SK-N-MC (cell line): ENCODE measurements around the gene EGFR.

ENCODE experiments used
- DNase-seq: peaks from one replicate; pipeline ENCODE4 v3.0.0-alpha.2; 2011; ENCODE audit warnings: low read depth, low spot score
- H3K27ac ChIP-seq: fragments of 200-600 bp; sonication (generic); 2 replicates; pipeline ENCODE4 v1.5.1; 2016; ENCODE audit warnings: mixed run types
- H3K36me3 ChIP-seq: fragments of 200-600 bp; sonication (generic); 2 replicates; pipeline ENCODE4 v1.6.1; 2017; ENCODE audit warnings: antibody characterized with exemption, low read length, mixed read lengths; ENCODE audit not compliant: insufficient read depth
- H3K4me3 ChIP-seq: fragments of 200-600 bp; sonication (generic); 2 replicates; pipeline ENCODE4 v1.5.1; 2016
- H3K9ac ChIP-seq: fragments of 200-600 bp; sonication (generic); 2 replicates; pipeline ENCODE4 v1.8.0; 2017; ENCODE audit warnings: mixed run types, mixed read lengths; ENCODE audit not compliant: insufficient read length
- H3K9me3 ChIP-seq: fragments of 200-600 bp; sonication (generic); 2 replicates; pipeline ENCODE4 v1.6.1; 2017; ENCODE audit warnings: low read depth, mild to moderate bottlenecking, antibody characterized with exemption, low read length, moderate library complexity, mixed read lengths
- EZH2 ChIP-seq: fragments of 200-600 bp; sonication (generic); IDR thresholded peaks from one replicate; pipeline ENCODE4 v1.6.1; 2017; ENCODE audit warnings: antibody characterized with exemption
- FOXP2 ChIP-seq: optimal IDR thresholded peaks from 2 replicates; pipeline ENCODE3; 2011; ENCODE audit warnings: mild to moderate bottlenecking, moderate library complexity; ENCODE audit not compliant: insufficient read depth; ENCODE audit errors: extremely low read length, control extremely low read depth
- POLR2AphosphoS5 ChIP-seq: IDR thresholded peaks from 2 replicates; pipeline ENCODE4 v1.6.1; 2012; ENCODE audit warnings: mild to moderate bottlenecking, low read depth, low read length, borderline replicate concordance

Gene EGFR

DNA sequence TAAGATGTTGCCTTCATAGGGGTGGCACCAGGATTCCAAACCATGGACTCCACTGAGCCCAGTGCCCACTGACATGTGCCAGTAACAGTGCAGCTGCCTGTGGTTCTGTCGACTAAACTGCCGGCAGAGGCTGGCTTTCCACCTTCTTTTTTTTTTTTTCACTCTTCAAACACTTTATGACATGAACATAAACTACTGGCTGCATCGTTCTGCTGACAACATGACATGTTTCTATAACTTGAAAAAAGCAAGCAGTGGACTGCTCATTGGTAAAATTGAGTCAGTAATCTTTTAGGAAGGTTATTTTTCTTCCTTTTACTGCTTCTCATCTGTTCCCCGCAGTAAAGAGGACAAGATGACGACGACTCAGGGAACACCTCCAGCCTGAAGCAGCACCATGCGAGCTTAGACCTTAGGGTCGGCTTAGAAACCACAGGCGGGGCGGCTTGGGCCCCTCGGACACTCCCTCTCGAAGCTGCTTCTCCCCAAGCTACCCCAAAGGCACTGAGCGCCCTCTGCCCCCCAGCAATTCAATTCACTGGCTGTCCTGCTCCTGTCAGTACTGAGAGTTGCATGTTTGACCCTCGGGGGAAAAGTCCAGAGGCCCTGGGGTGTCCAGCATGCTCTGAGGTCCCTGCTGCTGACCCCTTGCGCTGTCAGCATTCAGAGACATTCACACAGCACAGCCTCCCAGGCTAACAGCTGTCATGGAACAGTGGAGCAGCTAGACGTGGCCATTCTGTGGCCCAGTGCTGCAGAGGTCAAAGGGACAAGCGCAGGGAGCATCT lies 112.5 kb downstream of the EGFR start:
- Histone ChIP-seq H3K36me3 (no peaks in the 10 kb centered on the region), H3K4me3 (no peak overlapping the region), H3K9ac (no peak overlapping the region), H3K27ac (no peak overlapping the region), H3K9me3 (no peaks in the 10 kb centered on the region)
- TF ChIP-seq EZH2 (no peak), FOXP2 (no peak), POLR2AphosphoS5 (no peak)
- no peak for DNase-seq

DNA sequence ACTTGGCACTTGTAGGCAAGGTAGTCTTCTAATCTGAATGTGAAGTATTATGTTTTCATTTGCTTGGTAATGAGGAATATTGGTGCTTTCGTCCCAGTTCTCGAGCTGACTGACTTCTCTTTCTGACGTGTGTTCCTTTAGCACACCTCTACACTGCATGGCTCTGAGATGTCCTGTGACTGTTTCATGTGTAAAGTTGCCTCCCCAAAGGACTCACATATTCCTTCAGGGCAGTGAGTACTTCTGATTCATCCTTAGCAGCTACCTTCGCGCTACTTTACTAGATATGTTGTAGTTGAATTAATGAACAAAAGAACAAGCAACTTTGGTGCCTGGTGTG lies 113.7 kb downstream of the EGFR start:
- TF ChIP-seq EZH2 (no peak), FOXP2 (no peak)
- Histone ChIP-seq H3K4me3 (no peak overlapping the region), H3K27ac (no peak overlapping the region), H3K9ac (no peak overlapping the region), H3K36me3 (no peaks in the 10 kb centered on the region), H3K9me3 (no peaks in the 10 kb centered on the region)
- no peak for DNase-seq

DNA sequence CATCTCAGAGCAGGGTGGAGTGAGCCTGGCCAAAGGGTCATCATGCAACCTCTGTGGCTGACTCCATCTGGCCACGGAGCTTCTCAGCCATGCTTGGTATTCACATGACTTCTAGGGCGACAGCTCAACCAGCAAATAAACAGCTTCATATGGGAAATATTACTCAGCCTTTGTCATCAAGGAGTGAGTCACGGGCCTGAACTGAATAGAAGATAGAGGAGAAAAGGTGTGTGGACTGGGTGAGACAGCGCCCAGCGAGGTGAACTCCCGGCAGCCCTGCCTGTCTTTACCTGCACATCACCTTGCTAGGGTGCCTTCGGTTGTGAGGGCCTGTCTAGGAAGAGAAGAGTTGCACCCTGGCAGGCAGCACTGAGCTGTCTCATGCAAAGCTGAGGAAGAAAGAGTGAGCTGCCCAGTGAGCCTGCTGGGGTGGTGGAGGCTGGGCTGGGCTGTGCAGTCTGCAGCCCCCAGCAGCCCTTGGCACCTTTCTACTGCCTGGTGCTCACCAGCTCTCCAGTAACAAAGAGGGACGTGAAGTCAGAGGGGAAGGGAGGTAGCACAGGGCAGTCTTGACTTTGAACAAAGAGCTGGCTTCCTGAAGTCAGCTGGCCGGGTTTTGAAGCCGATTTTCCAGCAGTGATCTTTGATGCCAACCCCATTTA lies 114.2 kb downstream of the EGFR start:
- no peak overlapping the region for H3K4me3 ChIP-seq
- no peak overlapping the region for H3K9ac ChIP-seq
- DNase-seq = no peak
- TF ChIP-seq POLR2AphosphoS5 (no peak), EZH2 (no peak), FOXP2 (no peak)
- H3K36me3 ChIP-seq = no peaks in the 10 kb centered on the region
- H3K9me3 ChIP-seq = no peaks in the 10 kb centered on the region
- no peak overlapping the region for H3K27ac ChIP-seq

DNA sequence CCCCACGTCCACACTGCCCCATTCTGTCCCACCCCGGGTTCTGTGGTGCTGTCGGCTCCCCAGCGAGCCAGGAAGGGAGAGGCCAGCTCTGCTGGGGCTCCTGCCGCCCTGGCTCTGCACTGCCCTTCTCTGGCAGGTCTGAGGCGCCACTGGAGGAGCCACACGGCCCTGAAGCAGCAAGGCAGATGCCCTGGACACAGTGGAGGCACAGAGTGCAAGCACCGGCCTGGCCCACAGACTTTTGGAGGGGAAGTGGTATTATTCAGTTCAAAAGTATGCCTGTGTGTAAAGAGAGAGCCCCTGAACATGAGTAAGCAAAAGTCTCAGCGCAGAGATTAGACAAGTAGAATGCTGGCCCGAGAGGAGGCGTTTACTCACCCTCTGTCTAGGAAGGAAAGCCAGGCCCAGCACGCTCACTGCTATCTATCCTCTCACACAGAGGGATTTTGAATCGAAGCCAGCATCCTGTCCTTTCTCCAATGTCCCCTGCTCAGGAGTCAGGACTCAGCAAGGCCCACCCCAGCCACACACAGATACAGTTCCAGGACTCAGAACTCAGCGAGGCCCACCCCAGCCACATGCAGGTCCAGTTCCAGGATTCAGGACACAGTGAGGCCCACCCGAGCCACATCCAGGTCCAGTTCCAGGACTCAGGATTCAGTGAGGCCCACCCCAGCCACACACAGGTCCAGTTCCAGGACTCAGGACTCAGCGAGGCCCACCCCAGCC lies 115.0 kb downstream of the EGFR start:
- H3K36me3 ChIP-seq = no peaks in the 10 kb centered on the region
- TF ChIP-seq EZH2 = no peak
- TF ChIP-seq FOXP2 = no peak
- TF ChIP-seq POLR2AphosphoS5 = no peak
- no peak for DNase-seq
- H3K4me3 ChIP-seq = no peak overlapping the region
- no peak overlapping the region for H3K9ac ChIP-seq
- no peak overlapping the region for H3K27ac ChIP-seq
- no peaks in the 10 kb centered on the region for H3K9me3 ChIP-seq

DNA sequence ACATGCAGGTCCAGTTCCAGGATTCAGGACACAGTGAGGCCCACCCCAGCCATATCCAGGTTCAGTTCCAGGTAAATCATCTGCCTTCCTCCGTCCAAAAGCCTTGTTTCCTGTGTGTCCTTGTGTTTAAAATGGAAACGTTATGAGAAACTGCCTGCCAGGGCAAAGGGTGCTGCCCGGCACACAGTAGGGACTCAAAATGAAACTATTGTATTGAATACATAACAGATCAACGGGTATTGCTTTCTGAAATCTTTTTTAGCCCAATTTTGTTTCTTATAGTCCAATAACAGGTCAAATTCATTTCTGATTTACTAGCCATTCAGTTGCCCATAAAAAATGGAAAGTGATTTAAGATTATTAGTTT lies 115.5 kb downstream of the EGFR start:
- Histone ChIP-seq H3K36me3 (no peaks in the 10 kb centered on the region), H3K9ac (no peak overlapping the region), H3K4me3 (no peak overlapping the region), H3K27ac (no peak overlapping the region), H3K9me3 (no peaks in the 10 kb centered on the region)
- DNase-seq = no peak
- no peak for TF ChIP-seq EZH2
- TF ChIP-seq FOXP2 = no peak
- no peak for TF ChIP-seq POLR2AphosphoS5

DNA sequence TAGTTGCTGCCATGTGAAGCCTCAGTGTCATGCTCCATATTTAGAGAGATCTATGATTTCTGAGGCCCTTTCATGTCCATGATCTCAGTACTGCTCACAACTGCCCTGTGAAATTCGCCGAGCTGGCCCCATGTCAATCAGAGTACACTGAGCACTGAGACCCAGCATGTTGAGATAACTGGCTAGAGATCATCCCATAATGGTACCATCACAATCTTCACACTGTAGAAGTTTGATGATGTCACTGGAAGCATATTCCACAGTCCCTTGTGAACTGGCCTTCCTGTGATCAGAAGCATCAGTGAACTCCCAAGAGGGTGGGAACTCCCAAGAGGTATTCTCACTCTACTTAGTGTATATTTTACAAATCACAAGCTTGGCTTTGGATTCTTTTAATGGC lies 116.0 kb downstream of the EGFR start:
- Histone ChIP-seq H3K27ac (no peak overlapping the region), H3K4me3 (no peak overlapping the region), H3K9me3 (no peaks in the 10 kb centered on the region), H3K9ac (no peak overlapping the region), H3K36me3 (no peaks in the 10 kb centered on the region)
- TF ChIP-seq POLR2AphosphoS5 = no peak
- no peak for TF ChIP-seq EZH2
- no peak for TF ChIP-seq FOXP2
- no peak for DNase-seq

DNA sequence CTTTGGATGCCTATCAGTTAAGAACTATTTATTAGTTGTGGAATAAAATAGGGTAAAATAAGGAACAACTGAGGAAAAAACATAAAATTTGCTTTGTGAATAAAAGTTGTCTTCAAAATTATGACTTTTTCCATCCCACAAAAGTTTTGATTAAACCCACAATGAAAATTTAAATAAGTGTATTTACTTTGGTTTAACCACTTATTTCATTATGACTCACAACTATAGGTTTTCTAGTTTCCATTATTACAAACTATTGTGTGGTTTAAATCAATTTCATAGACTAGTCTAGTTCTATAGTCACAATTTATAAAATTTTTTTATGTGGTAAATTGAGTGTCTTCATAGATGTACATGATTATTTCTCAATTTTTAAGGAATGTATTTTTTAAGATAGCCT lies 116.6 kb downstream of the EGFR start:
- Histone ChIP-seq H3K4me3 (no peak overlapping the region), H3K36me3 (no peaks in the 10 kb centered on the region), H3K9me3 (no peaks in the 10 kb centered on the region), H3K27ac (no peak overlapping the region), H3K9ac (no peak overlapping the region)
- DNase-seq = no peak
- no peak for TF ChIP-seq FOXP2
- no peak for TF ChIP-seq POLR2AphosphoS5
- TF ChIP-seq EZH2 = no peak

DNA sequence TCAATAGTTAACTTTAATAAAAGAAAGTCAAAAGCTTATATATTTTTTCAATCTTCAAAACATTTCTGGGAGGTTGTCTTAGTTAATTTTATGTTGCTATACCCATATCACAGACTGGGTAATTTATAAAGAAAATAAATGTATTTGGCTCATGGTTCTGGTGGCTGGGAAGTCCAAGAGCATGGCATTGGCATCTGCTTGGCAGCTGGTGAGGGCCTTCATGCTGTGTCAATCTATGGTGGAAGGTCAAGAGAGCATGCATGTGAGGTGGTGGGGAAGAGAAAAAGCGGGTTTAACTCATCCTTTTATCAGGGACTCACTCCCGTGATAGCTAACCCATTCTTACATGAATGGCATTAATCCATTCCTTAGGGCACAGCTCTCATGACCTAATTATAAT lies 119.8 kb downstream of the EGFR start:
- no peak for TF ChIP-seq EZH2
- TF ChIP-seq POLR2AphosphoS5 = no peak
- no peak for TF ChIP-seq FOXP2
- no peak overlapping the region for H3K9ac ChIP-seq
- no peak overlapping the region for H3K27ac ChIP-seq
- H3K4me3 ChIP-seq = no peak overlapping the region
- no peak for DNase-seq
- no peaks in the 10 kb centered on the region for H3K36me3 ChIP-seq
- no peaks in the 10 kb centered on the region for H3K9me3 ChIP-seq
